ENCODE data around the gene IGSF9B.

DNA sequence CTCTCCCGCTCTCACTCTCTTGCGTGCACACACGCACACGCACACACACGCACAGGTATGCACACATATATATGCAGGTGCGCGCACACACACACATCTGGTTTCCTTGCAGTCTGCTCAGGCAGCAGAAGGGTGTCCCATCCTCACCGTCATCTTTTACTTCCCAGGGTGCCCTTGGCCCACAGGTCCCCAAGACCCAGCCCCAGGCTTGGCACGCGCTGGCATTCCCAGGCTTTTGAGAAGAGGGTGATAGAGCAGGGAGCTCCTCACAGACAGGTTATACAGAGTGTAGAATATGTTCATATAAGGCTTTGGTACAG lies 59.5 kb downstream of the IGSF9B start:
- TF ChIP-seq, protein P1, sequence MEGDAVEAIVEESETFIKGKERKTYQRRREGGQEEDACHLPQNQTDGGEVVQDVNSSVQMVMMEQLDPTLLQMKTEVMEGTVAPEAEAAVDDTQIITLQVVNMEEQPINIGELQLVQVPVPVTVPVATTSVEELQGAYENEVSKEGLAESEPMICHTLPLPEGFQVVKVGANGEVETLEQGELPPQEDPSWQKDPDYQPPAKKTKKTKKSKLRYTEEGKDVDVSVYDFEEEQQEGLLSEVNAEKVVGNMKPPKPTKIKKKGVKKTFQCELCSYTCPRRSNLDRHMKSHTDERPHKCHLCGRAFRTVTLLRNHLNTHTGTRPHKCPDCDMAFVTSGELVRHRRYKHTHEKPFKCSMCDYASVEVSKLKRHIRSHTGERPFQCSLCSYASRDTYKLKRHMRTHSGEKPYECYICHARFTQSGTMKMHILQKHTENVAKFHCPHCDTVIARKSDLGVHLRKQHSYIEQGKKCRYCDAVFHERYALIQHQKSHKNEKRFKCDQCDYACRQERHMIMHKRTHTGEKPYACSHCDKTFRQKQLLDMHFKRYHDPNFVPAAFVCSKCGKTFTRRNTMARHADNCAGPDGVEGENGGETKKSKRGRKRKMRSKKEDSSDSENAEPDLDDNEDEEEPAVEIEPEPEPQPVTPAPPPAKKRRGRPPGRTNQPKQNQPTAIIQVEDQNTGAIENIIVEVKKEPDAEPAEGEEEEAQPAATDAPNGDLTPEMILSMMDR (IDR thresholded peaks at IDR 0.05; ENCODE audit: insufficient read depth, low read depth, low read length) = no peak
- no peak for TF ChIP-seq EZH2 (IDR thresholded peaks at IDR 0.05; ENCODE audit: insufficient read depth, low read length)
